HG02884 (cell line): ENCODE data around the gene JPT1.
"Not testable (repeated sequence)": the region's sequence is repeated elsewhere in the genome, so short reads cannot be mapped to it uniquely, and the experiment has no call there.

Experiments
- ATAC-seq: cut with Tn5 transposase; IDR thresholded peaks from one replicate; pipeline ENCODE4 v1.9.1; 2021; ENCODE audit warnings: mild to moderate bottlenecking, moderate library complexity; ENCODE audit not compliant: unreplicated experiment

The JPT1 gene

GRCh38 chr17:75154195-75155106, at the start of gene JPT1:
TSS of gene JPT1 (minus strand) at chr17:75154512. CDS start at chr17:75154397, 115 bp downstream.
- ATAC-seq: peak; percentile 91

- no peak for ATAC-seq
Measured at GRCh38 chr17:75199886-75200618, 45.7 kb upstream of the JPT1 start.

- no peak for ATAC-seq
Measured at GRCh38 chr17:75194879-75195278, 40.6 kb upstream of the JPT1 start.

GRCh38 chr17:75191584-75191983, 37.3 kb upstream of the JPT1 start:
- ATAC-seq: no peak

- ATAC-seq: no peak
Measured at GRCh38 chr17:75188614-75189013, 34.3 kb upstream of the JPT1 start.

- no peak for ATAC-seq
Measured at GRCh38 chr17:75183999-75184884, 29.9 kb upstream of the JPT1 start.

GRCh38 chr17:75182569-75183436, 28.5 kb upstream of the JPT1 start, which contains the start of gene SUMO2:
TSS of gene SUMO2 (minus strand) at chr17:75182959. CDS start at chr17:75182834, 125 bp downstream.
- ATAC-seq: peak; percentile 65

- ATAC-seq: peak; percentile 15
Measured at GRCh38 chr17:75182319-75182568, 27.9 kb upstream of the JPT1 start.

GRCh38 chr17:75181608-75182318, 27.5 kb upstream of the JPT1 start:
- no peak for ATAC-seq

GRCh38 chr17:75181110-75181509, 26.8 kb upstream of the JPT1 start:
- no peak for ATAC-seq

GRCh38 chr17:75178453-75178852, 24.1 kb upstream of the JPT1 start:
- ATAC-seq: no peak

GRCh38 chr17:75176625-75177024, 22.3 kb upstream of the JPT1 start:
- ATAC-seq: no peak

GRCh38 chr17:75174996-75175395, 20.7 kb upstream of the JPT1 start:
- ATAC-seq: no peak

- no peak for ATAC-seq
Measured at GRCh38 chr17:75173526-75173925, 19.2 kb upstream of the JPT1 start.

- no peak for ATAC-seq
Measured at GRCh38 chr17:75168998-75169397, 14.7 kb upstream of the JPT1 start.

- ATAC-seq: not testable (repeated sequence)
Measured at GRCh38 chr17:75164606-75165005, 10.3 kb upstream of the JPT1 start.

- ATAC-seq: no peak
Measured at GRCh38 chr17:75163074-75163473, 8.8 kb upstream of the JPT1 start.

GRCh38 chr17:75160211-75160610, 5.9 kb upstream of the JPT1 start:
- no peak for ATAC-seq

- ATAC-seq: no peak
Measured at GRCh38 chr17:75159196-75160031, 5.1 kb upstream of the JPT1 start.
